Measurements from ENCODE around the gene GFM1.

DNA sequence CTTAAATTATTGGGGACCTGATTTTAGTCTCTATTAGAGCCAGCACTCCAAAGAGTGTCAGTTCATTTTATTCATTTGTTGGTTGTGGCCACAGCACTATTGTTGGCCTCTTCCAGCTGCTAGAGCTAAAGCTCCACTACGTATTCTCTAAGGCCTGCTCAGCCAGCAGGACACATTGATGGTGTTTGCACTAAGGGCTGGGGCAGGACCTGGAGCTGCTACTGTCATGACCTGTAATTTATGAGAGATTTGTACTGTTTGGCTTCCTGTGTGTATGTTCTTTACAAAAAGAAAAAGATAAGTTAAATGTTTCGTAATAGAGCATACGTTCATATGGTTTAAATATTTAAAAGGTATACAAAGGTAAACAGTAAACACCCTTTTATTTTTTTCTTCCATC, 8.1 kb downstream of the GFM1 start:
- TF ChIP-seq, protein P1, sequence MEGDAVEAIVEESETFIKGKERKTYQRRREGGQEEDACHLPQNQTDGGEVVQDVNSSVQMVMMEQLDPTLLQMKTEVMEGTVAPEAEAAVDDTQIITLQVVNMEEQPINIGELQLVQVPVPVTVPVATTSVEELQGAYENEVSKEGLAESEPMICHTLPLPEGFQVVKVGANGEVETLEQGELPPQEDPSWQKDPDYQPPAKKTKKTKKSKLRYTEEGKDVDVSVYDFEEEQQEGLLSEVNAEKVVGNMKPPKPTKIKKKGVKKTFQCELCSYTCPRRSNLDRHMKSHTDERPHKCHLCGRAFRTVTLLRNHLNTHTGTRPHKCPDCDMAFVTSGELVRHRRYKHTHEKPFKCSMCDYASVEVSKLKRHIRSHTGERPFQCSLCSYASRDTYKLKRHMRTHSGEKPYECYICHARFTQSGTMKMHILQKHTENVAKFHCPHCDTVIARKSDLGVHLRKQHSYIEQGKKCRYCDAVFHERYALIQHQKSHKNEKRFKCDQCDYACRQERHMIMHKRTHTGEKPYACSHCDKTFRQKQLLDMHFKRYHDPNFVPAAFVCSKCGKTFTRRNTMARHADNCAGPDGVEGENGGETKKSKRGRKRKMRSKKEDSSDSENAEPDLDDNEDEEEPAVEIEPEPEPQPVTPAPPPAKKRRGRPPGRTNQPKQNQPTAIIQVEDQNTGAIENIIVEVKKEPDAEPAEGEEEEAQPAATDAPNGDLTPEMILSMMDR (IDR thresholded peaks at IDR 0.05) = no peak
- TF ChIP-seq POLR2A (IDR thresholded peaks at IDR 0.05) = no peak

All from esophagus squamous epithelium (tissue), 4 donors.